GM18511 (cell line): Measurements from ENCODE around the gene METTL23.
A peak's percentile ranks its signal among the peaks of the same experiment; 100 is the strongest.
"Not testable (repeated sequence)": the region's sequence is repeated elsewhere in the genome, so short reads cannot be mapped to it uniquely, and the experiment has no call there.

Source experiments
- ATAC-seq: cut with Tn5 transposase; IDR thresholded peaks from one replicate; pipeline ENCODE4 v1.9.1; 2021; ENCODE audit warnings: mild to moderate bottlenecking, moderate library complexity; ENCODE audit not compliant: unreplicated experiment

The METTL23 gene

DNA sequence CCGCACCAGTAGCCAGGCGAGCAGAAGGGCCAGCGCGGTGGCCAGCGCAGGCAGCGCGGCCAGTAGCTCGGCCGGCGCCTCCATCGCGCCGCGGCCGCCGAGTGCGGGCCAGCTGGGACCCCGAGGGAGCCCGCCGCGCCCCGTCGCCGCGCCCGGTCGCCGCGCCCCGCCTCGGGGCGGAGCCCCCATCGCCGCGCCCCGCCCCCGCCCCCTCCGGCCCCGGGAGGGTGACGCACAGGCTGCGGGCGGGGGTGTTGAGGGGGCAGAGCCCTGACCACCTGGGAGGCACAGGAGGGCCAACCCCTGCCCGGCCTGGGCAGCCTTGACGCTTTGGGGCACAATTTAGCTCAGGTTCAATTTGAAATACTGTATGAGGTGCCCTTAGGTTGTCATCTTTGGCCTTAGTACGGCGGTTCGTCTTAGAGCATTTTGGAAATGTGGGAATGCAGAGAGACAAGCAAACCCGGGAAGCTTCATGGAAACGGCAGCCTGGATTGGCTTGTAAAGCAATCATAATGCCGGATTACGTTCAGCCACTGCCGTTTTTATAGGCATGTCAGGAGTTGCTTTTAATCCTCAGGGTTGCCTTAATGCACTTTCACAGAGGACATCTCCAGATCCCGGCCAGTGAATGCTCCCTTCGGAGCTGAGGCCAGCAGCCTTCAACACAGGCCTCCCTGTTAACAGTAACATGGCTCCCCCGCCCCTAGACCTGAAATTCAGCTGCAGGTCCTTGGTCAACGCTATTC lies 15.6 kb upstream of the METTL23 start, which contains the start of gene MXRA7:
TSS of gene MXRA7 (minus strand) at position 103 of the 749 bp plus-strand sequence. CDS start at position 84, 19 bp downstream.
- ATAC-seq, result no peak

DNA sequence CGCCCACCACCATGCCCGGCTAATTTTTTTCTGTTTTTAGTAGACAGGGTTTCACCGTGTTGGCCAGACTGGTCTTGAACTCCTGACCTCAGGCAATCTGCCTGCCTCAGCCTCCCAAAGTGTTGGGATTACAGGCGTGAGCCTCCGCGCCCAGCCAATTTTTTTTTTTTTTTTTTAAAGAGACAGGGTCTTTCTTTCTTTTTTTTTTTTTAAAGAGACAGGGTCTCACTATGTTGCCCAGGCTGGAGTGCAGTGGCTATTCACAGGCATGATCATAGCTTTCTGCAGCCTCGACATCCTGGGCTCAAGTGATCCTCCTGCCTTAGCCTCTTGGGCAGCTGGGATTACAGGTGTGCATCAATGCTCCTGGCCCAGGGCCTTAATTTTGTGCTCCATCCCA lies 14.3 kb upstream of the METTL23 start:
- ATAC-seq, result not testable (repeated sequence)

DNA sequence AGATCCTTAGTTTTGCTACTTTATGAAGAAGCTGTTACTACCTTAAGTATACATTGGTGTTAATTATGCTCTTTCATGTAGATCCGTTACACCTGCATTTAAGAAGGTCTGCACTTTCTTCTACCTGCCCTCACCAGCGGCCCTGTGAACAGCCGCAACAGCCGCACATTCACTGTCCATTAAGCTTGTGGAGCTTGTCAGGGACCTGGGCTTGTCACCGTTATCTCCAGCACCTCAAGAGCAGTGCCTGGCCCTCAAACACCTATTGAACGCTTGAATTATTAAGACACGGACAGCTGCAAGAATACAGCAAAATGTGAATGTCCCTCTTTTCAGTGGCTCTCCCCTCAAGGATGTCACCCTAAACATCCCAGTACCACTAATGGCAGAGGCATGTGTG lies 12.9 kb upstream of the METTL23 start:
- ATAC-seq, result no peak

DNA sequence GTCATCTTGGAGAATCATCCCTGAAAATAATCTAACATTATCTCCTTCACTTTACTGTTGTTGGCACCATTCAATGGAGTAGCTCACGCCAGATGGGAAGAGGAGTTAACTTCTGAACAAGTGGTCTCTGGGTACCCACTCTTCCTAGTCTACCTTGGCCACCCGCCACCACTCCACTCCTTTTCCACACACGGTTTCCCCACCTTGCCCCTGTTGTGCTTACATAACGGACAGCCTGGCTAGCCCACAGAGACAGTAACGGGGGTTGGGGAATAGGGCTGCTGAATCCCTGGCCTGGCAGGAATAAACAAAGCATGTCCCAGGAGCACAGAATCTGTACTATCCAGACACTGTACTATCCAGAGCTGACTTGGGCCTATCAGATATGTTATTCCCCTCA lies 12.3 kb upstream of the METTL23 start:
- no peak for ATAC-seq

DNA sequence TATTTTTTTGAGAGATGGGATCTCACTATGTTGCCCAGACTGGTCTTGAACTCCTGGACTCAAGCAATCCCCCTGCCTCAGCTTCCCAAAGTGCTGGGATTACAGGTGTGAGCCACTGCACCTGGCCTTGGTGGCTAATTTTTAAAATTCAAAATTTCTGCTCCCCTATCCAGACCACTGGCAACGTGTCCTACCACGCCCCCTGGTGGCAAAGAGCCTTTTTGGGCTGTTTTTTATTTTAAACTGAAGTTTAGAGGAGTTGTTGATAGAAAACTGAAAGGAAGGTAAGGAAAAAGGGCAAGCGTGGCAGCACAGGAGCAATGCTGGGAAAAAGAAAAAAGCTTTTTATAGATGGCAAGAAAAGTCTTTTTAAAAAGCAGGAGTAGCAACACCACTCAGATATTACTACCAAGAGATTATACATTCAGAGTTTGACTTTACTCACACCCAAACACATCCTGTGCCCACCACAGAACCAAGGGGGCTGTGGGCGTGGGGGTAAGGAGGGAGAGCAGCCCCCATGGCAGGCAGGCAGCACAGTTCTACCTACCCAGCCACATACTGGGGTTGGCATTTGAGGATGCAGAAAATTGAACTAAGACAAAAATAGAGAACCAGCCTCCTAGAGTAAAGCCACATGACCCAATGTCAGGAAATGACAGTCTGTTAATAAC lies 11.7 kb upstream of the METTL23 start:
- no peak for ATAC-seq

DNA sequence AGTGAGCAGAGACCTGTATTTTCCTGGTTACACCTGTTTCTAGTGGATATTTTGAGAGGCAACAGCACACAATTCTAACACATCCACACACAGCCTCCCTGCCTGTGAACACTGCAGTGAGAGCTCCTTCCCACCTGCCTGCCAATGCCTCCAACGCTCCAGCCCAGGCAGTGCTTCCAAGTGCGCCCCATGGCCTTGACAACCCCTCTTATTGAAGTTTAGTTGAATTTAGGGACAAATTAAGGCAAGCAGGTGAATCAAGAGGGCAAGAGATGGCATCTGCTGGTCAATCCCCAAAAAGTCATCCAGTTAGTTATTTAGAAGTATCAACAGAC lies 11.2 kb upstream of the METTL23 start:
- ATAC-seq, result no peak

DNA sequence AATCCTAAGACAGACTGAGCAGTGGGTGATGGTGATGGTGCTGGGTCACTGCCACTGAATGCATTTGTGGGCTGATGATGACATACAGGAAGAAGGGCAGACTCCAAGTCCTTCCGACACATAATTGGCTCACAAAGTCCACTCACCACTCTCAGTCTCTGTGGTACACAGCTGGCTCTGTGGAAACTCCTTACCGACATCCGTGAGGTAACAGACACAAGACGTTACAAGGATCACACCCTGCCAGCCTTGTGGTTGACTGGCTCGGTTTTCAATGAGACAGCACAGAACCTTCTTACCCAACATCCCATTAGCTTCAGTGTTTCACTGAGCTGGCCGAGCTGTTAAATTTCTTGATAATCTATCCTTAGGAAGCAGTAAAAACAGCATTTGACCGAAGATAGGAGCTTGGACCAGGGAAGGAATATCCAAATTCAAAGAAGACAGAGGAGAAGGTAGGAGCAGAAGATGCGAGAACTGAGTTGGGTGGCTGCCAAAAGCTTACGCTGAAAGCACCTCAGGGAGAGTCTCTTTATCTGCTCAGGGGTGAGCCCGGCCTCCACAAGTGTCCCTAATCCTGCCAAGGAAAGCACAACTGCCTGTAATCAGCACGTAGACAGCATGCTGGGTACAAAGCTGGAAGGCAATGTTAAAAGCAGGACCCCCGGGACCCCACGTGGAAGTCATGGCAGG lies 10.3 kb upstream of the METTL23 start:
- ATAC-seq, result no peak

DNA sequence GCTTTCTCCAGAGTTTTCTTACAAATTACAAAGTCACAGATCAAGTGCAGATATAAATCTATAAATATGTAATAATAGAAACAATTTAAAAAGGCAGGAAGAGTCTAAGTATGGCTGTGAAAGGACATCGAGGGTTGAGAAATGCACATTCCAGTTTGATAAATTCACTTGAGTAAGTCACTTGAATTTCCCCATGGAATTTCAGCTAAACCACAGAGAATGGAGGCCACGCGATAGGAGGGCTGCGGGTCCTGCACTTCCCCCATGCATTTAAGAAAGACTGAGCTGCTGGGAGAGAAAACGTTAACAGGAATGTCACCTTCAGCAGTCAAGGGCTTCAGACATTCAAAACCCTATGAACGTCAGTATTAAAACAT lies 9.8 kb upstream of the METTL23 start:
- no peak for ATAC-seq

DNA sequence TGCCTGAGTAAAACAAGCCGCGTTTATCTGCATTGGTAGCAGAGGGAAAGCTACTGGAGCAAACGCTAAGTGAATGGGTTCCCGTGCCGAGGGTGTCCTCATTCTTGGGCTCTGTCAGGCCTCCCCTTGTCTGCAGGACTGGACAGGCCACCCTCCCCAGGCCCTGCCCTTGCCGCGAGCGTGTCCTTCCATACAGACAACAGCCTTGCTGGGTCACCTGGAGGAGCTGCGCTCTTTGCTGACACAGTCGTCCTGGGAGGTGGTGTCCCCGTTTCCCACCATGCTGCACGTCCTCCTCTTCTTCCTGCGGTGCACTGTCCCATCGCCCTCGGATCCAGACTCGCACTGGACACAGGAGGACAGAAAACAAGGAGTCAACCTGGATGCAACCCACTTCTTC lies 8.1 kb upstream of the METTL23 start:
- ATAC-seq, result no peak

DNA sequence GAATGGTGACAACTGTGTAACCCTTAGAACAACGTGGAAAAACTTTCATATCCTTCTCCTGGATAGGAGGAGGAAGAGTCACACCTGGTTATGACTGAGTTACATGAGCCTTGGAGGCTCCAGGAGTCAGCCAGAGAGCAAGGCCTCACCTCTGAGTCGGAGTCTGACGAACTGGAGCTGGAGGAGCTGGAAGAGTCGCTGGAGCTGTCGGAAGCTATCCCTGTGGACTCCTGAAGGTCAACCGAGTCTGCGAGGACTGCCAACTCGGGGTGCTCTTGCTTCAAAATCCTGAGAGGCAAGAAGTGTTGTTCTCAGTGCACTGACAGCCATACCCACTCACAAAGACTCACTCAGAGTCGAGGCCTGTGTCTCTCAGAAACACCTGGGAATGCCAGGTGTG lies 6.4 kb upstream of the METTL23 start:
- no peak for ATAC-seq

DNA sequence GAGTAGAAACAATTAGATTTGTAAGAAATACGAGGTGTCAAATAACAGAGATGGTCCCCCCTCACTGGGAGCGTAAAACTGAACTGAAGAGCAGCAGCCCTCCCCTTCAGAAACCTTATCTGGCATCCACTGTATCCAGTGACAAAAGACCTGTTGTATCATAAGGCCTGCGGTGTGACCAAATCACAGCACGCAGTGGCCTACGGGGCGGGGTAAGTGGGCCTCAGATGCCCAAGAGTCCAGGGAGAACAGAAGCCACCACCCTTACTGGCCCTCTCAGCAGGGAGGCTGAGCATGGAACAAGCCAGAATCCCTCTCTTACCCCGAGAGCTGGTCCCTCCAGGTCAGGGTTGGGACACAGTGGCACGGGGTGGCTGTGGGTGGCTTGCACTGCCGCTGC lies 5.7 kb upstream of the METTL23 start:
- ATAC-seq, result no peak

DNA sequence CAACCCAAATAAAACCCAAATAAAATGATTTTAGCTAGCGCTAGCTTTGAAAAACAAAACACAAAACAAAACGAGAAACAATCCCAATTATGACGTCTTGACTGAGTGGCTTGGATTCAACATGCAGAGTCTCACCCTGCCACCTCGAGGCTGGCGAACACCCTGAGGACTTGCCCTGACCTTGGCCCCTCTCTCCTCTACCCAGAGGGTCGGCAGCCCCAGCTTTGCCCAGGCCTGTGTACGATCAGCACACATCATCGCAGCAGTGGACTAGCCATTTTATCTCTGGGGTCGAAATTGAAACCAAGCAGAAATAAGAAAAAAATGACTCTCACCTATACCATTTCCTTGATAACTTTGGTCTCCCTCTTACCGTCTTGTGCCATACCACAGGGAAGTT lies 5.2 kb upstream of the METTL23 start:
- ATAC-seq, result no peak

DNA sequence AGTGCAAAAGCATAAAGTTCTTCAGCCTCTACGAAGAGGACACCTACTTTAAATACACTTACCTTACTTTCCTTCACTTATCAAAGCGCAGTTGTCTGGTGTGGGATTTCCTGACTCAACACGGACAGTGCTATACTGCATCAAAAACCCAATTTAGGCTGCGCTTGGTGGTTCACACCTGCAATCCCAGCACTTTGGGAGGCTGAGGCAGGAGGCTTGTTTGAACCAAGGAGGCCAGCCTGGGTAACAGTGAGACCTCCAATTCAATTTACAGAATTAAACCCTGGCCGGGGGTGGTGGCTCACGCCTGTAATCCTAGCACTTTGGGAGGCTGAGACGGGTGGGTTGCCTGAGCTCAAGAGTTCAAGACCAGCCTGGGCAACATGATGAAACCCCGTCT lies 4.4 kb upstream of the METTL23 start:
- ATAC-seq, result no peak

DNA sequence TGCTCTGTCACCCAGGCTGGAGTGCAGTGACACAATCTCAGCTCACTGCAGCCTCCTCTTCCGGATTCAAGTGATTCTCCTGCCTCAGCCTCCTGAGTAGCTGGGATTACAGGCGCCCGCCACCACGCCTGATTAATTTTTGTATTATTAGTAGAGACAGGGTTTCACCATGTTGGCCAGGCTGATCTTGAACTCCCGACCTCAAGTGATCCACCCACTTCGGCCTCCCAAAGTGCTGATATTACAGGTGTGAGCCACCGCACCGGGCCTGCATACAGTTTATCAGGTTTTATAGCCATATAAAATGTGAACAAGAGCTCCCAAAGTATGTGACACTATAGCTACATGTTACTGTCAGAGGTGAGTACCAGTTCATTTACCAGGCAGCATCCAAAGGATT lies 3.7 kb upstream of the METTL23 start:
- ATAC-seq, result not testable (repeated sequence)

DNA sequence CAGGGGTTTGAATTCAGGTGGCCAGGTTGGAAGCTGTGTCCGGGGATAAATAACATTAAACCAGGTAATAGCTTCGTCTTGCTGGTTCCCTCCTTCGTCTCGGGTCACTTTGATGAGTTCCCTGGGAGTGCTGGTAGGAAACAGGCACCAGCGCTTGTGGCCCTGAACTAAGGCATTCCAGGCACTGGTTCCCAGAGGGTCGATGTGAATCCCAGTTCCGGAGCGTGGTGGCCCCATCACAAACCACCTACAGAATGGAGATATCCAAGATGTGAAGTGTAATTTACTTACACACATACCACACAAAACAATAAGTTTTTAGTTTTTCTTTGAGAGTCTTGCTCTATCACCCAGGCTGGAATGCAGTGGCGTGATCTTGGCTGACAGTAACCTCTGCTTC lies 2.8 kb upstream of the METTL23 start:
- ATAC-seq, result no peak

DNA sequence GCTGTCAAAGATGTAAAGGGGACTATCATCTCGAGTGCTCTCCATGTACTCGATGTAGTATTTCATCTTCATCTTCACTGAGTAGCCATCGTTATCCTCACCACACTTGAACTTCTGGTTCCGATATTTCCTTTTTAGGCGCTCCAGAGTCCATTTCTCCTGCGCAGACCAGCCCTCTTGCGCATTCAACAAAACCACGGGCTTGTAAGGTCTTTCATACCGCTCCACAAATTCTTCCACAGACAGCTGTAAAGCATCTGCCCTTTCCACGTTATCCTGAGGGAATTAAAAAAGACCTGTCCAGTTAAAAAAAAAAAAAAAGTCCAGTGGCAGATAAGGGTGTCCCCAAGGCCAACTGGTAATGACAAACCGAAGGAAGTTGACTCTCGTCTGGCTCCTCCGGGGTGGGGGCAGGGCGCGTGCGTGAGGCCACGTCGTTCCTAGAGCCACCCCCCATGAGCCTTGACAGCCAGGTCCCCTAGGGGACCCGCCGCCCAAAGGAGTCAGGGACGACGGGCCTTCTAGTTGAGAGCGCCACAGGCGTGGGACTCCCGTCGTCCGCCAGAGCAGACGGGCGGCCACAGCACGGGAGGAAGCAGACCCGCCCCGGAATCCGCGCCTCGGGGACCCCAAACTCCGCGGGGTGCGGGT lies 934 bp upstream of the METTL23 start:
- peak; percentile 17 for ATAC-seq

DNA sequence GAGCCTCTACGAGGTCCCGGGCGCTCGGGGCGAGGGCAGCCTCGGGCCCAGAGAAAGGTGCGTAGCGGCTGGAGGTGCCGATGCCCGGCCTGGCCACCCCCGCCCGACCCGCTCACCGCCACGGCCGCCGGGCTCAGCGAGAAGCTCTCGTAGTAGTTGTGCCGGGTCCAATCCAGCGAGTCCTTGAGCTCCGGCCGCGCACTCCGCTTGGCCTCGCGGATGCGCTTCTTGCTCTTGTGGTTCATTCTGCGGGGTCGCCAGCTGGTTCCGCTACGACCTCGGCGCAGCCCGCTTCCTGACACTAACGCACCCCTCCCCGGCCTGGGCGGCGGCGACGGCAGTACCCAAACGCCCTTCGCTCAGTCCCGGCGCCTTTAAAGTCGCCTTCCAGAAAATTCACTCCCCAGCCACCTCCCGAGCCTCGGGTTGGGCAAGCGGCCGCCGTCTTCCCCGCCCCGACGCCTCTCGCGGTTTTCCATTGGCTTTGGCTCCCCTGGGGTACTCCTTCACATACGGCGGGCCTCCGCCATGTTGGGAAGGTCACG lies 336 bp upstream of the METTL23 start, which contains the start of gene JMJD6:
TSS of gene JMJD6 (minus strand) at position 376 of the 545 bp plus-strand sequence. CDS start at position 245, 131 bp downstream.
- ATAC-seq, result peak; percentile 77

DNA sequence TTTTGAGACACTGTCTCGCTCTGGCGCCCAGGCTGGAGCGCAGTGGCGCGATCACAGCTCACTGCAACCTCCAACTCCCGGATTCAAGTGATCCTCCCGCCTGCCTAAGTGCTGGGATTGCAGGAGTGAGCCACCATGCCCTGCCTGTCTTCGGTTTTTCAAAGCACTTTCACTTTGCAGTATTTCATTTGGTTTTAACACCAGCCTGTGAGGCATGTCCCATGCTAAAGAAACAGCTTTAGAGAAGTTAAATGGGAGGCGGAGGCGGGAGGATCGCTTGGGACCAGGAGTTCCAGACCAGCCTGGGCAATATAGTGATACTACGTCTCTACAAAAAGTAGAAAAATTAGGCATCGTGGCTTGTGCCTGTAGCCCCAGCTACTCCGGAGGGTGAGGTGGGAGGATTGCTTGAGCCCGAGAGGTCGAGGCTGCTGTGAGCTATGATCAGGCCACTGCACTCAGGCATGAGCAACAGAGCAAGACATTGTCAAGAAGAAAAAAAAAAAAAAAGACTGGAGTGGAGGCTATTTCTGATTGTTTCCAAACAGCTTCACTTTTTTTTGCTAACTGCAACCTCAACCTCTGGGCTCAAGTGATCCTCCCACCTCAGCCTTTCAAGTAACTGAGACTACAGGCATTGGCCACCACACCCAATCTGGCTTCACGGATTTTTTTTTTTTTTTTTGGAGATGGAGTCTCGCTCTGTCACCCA lies 1.3 kb downstream of the METTL23 start:
- ATAC-seq, result no peak

DNA sequence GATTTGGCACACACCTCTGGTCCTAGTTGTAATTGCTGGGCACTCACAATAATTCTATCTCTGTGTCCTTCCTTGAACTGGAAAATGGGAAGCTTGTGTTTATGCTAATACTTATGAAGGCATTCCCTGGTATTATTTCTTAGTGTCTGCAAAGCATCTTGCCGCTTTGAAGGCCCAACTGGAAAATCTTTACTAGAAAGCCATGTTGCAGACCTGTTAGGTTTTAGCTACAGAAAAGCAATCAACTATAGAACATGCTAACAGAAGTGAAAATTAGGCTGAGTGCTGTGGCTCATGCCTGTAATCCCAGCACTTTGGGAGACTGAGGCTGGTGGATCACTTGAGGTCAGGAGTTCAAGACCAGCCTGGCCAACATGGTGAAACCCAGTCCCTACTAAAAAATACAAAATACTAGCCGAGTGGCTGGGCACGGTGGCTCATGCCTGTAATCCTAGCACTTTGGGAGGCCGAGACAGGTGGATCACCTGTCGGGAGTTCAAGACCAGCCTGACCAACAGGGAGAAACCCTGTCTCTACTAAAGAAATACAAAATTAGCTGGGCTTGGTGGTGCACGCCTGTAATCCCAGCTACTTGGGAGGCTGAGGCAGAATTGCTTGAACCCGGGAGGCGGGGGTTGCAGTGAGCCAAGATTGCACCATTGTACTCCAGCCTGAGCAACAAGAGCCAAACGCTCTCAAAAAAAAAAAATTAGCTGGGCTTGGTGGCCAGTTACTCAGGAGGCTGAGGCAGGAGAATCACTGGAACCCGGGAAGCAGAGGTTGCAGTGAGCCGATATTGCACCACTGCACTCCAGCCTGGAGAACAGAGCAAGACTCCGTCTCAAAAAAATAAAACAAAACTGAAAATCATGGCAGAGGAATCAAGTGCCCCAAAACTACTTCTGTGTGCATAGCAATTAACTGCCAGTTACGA lies 5.4 kb downstream of the METTL23 start:
- not testable (repeated sequence) for ATAC-seq
